ENCODE data around the gene XKR8.
"Not testable (repeated sequence)": the region's sequence is repeated elsewhere in the genome, so short reads cannot be mapped to it uniquely, and the experiment has no call there.

XKR8 gene

DNA sequence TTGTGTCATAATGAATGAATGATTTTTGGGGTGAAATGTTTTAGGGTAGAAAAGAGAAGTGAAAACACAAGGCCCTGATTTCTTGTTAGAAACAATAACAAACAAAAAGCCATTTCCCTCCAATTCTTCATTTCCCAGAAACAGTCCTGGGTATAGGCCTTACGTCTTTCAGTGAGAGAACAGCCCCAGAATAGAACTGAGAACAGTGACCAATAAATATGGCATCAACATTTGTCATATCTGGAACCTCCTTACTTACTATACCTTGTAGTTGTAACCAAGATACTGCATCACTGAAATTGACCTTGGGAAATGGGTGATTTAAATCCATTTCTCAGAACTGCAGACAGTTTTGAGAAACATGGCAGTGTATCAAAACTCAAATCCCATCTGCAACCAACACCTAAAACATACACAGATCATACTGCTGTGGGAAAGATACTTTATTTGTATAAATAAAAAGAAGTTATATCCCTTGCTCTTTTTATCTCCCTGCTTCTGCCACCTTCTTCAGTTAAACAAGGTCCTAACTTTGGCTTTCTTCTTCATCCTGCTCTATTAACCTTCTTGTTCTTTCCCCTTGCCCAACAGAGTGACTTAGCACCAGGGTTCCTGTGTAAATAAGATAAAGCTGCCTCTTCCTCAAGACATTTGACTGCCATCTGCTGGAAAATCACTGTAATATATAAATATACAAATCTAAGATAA, 19.5 kb downstream of the XKR8 start:
- Histone ChIP-seq H3K4me3 (no peak overlapping the region), H3K27ac (peak overlapping the region in 2 of 21 experiments; percentile 6 to 50)

DNA sequence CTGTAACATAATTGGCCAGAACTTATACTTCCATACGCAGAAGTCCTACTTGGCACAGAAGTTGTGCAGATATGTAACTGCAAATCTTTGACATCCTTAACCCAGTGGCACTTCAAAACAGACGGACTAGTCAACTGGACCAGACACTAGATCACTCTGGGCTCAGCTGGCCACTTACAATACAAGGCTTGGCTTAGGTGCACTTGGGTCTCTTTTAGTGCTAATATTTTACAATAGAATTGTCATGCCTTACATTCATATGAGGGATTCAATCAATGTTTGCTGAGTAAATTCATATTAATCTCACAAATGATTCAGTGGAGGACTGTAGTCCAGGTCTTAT, 20.1 kb downstream of the XKR8 start:
- no peak overlapping the region for H3K27ac ChIP-seq
- no peak overlapping the region for H3K4me3 ChIP-seq

DNA sequence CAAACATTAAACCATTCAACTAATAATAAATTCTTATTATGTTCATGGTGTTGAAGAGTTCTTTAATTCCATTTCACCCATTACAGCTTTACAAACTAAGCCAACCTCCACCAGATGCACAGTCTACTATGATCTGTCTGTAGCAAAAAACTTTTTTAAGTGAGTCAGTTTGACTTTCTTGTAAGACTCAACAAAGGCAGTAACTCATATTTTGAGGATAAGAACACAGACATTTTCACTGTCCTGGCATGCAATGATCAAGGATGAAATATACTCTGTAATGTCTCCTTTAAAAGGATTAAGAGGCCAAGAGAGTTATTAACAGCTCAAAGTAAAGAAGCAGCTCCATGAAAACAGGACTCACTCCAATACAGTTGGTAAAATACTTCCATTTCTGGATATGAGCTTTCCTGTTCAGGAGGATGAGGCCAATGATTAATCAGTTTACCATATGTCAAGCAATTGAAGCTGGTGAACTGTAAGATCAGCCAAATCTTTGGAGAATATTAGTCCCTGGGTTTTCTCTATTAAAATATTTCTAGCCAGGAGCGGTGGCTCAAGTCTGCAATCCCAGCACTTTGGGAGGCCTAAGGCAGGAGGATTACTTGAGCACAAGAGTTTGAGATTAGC, 20.6 kb downstream of the XKR8 start:
- H3K4me3 ChIP-seq: no peak overlapping the region
- no peak overlapping the region for H3K27ac ChIP-seq

DNA sequence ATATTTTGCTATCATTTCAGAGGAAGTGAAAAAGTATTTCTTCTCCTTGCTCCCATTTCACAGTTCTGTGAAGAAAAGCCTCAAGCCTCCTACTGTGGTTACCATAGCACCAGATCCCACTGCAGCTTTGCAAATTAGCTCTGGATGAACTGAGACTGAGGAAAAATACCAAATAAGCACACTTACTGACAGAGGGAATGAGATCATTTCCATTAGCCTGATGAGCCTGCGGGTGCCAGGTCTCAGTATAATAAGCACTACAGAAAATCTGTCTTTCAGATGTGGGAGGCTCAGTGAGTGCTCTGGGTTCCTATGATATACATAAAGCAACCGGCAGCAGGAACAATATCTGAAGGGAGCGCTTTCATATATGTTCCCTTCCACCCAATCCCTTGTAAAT, 21.4 kb downstream of the XKR8 start:
- Histone ChIP-seq H3K4me3 (no peak overlapping the region), H3K27ac (no peak overlapping the region)

DNA sequence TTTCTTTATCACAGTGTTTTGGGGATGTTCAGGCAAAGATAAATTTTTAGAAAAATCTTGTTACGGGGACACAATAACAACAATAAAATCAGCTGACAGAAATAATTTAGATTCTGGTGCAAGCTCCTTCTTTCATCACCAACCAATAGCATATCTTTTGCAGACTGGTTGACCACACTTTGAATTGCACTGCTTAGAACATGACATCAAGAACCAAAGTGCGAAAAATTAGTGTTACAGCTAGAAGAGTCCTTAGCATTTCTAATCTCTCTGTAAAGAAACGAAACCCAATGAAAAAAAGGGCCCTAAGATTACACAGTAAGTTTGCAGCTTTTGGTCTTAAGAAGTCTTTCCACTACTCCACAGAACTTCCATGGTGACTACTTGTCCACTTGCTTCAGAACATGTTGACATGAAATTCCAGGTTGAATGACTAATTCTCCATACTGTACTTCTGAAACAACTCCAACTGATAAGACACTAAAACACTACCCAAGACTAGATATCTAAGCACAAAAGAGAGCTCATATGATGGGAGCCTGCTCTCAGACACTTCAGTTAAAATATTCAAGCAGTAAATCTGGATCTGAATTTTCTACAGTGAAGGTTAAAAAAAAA, 31.3 kb downstream of the XKR8 start:
- no peak overlapping the region for H3K4me3 ChIP-seq

DNA sequence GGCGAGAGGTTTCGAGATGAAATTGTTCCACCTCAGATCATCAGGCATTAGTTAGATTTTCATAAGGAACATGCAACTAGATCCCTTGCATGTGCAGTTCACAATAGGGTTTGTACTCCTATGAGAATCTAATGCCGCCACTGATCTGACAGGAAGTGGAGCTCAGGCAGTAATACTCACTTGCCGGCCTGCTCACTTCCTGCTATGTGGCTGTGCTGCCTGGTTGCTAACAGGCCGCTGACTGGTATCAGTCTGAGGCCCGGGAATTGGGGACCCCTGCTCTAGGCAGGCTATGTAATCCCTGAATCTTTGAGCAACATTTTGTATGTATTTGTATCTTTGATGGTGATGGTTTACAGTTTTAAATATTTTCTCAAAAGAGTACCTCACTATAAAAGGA, 32.5 kb downstream of the XKR8 start:
- Histone ChIP-seq H3K27ac (peak overlapping the region in 9 of 21 experiments; percentile 7 to 82 (median 54)), H3K4me3 (no peak overlapping the region)

More for the DNA sequence above, 31.3 kb downstream of the XKR8 start:
- H3K27ac ChIP-seq: no peak overlapping the region

DNA sequence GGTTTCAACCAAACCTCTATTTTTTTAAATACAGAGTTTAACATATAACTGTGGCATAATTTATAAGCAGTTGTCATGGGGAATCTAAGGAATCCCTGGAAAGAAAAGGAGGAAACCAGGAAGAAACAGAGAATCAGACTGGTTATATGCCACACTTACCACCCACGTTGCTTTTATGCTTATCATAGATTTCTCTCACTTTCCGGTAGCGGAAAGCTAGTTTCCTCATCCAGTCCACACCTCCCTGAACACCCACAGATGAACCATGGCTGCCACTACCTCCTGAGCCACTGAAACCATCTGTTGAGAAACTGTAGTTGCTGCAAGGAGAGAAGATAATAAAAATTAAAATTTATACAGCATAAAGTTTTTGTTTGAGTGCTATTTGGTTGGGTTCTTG, 33.5 kb downstream of the XKR8 start:
- H3K27ac ChIP-seq: peak overlapping the region in 7 of 21 experiments; percentile 7 to 82 (median 41)
- H3K4me3 ChIP-seq: no peak overlapping the region

DNA sequence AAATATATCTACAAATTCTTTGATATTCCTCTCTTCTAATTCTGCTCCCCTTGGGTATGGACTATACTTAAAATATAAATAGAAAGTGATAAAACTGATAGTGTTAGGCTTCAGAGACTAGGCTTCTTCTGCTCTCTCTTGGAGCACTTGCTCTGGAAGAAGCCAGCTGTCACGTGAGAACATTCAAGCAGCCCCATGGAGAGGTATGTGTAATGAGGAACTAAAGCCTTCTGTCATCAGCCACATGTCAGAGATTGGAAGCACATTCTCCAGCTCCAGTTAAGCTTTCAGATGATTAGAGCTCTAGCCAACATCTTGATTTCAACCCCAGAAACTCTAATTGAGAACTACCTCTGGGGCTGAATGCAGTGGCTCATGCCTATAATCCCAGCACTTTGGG, 34.3 kb downstream of the XKR8 start:
- H3K4me3 ChIP-seq: no peak overlapping the region
- peak overlapping the region in 3 of 21 experiments; percentile 13 to 82 (median 74) for H3K27ac ChIP-seq

DNA sequence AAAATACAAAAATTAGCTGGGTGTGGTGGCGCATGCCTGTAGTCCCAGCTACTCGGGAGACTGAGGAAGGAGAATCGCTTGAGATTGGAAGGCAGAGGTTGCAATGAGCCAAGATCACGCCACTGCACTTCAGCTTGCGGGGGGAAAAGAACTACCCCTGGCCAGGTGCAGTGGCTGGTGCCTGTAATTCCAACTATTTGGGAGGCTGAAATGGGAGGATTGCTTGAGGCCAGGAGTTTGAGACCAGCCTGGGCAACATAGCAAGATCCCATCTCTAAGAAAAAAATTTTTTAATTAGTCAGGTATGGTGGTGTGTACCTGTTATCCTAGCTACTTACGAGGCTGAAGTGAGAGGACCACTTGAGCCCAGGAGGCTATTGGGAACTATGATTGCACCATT, 34.8 kb downstream of the XKR8 start:
- H3K27ac ChIP-seq: peak overlapping the region in 1 of 21 experiments; percentile 13
- not testable (repeated sequence) for H3K4me3 ChIP-seq

DNA sequence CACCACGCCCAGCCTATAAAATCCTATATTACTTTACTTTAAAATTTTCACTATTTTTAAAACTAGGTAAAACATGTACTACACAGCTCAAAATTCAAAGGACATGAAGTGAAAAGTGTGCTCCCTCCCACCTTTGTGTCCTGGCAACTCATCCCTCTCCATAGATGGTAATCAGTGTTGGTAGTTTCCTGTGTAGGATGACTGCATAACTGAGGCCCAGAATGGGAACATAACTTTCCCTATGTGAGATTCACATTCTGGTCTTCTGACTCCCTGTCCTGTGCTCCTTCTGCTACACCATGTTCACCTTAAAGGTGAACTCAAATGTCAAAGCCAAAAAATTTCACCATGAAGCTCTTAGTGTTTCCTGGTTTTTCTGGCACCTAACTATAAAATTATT, 39.3 kb downstream of the XKR8 start:
- H3K4me3 ChIP-seq: no peak overlapping the region
- H3K27ac ChIP-seq: no peak overlapping the region

DNA sequence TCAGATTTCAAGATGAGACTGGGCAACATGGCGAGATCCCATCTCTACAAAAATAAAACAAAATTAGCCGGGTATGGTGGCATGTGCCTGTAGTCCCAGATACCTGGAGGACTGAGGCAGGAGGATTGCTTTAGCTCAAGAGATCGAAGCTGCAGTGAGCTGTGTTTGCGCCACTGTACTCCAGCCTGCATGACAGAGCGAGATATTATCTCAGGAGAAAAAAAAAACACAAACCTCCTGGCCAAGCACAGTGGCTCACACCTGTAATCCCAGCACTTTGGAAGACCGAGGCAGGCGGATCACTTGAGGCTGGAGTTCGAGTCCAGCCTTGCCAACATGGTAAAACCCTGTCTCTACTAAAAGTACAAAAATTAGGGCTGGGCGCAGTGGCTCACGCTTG, 42.8 kb downstream of the XKR8 start:
- no peak overlapping the region for H3K27ac ChIP-seq
- no peak overlapping the region for H3K4me3 ChIP-seq

DNA sequence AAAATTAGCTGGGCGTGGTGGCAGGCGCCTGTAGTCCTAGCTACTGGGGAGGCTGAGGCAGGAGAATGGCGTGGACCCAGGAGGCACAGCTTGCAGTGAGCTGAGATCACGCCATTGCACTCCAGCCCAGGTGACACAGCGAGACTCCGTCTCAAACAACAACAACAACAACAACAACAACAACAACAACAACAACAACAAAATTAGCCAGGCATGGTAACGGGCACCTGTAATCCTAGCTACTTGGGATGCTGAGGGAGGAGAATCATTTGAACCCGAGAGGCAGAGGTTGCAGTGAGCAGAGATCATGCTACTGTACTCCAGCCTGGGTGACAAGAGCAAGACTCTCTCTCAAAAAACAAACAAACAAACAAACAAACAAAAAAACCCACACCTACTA, 43.3 kb downstream of the XKR8 start:
- H3K27ac ChIP-seq, H3K4me3 ChIP-seq: not testable (repeated sequence)

DNA sequence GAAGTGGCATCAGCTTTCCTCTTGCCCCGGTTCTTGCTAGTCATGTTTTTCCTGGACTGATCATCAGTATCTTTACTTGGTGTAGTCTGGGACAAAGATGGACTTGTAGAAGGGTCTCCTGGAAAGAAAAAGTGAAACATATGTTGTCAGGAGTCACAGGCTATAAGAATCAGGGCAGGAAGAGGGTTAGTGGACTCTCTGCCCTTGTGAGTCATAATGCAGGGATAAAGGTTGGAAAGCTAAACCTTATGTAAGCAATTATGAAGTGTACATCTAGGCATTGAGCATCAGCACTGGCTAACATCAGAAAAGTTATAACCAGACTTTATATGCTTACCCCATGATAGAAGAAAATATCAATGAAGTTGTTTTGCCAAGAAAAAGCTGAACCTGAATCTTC, 51.2 kb downstream of the XKR8 start:
- no peak overlapping the region for H3K27ac ChIP-seq
- H3K4me3 ChIP-seq: no peak overlapping the region

Measured in skin epidermis (tissue), 12 donors.